ENCODE results near the gene PDIA3.
A peak's percentile ranks its signal among the peaks of the same experiment; 100 is the strongest.
"Not testable (repeated sequence)": the region's sequence is repeated elsewhere in the genome, so short reads cannot be mapped to it uniquely, and the experiment has no call there.

PDIA3 gene

DNA sequence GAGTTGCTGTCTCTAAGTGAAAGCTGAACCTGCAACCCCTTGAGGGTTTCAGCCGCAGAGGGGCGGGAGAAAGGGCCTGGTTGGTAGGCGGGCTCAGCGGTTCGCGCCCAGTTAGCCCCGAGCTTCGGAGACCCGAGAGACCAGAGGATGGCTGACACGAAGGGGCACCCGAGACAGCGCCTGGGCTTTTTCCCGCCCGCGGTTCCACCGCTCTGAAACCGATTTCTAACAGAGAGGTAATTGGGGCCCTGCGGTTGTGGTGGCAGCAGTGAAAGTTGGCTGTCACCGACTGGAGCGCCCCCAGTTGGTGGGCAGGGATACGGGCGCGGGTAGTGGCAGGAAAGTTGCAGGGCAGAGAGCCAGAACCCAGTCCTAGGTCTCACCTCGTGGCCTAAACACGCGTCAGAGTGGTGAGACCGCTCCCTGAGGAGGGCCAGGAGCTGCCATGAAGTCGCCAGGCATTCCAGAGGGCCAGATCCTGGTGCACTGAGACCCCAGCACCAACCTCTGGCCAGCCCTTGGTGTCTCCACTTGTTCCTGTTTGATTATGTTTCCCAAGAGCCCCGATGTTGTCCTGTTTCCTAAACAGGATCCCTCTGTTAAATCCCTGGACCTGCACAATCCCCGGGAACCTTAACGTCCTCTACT, 31.2 kb downstream of the PDIA3 start:
- DNase-seq = peak; percentile 76 to 77

DNA sequence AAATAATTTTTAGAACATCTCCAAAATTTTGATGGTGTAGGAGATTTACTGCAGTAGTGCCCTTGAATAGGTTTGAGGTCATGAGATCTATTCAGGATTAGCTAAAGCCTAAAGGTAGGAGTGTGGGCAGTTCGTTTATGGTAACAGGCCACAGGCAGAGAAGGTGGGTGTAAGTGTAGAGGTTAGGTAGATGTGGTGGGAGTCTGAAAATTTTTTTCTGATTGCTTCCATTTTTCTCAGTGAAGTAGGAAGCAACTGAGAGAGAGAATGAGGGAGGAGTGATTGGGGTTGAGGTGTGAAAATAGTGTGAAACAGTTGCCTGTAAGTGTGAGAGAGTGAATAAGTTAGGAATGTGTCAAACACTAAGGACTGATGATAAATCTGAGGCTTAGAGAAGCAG, 32.8 kb downstream of the PDIA3 start:
- DNase-seq = no peak

DNA sequence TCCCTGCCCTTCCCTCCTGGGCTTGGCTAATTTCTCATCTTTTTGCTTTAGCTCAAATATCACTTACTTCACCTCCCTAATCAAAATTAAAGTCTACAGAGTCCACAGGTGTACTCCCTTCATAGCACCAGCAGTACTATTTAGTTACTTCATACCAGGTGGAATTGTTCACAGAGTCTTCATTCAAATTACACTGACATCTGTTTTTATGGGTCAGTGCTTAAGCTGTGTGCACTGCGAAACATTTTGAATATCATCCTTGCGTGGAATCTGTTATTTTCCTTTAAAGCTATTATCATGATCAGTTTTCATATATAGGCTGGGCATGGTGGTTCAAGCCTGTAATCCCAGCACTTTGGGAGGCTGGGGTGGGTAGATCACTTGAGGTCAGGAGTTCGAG, 43.2 kb downstream of the PDIA3 start:
- DNase-seq = no peak

DNA sequence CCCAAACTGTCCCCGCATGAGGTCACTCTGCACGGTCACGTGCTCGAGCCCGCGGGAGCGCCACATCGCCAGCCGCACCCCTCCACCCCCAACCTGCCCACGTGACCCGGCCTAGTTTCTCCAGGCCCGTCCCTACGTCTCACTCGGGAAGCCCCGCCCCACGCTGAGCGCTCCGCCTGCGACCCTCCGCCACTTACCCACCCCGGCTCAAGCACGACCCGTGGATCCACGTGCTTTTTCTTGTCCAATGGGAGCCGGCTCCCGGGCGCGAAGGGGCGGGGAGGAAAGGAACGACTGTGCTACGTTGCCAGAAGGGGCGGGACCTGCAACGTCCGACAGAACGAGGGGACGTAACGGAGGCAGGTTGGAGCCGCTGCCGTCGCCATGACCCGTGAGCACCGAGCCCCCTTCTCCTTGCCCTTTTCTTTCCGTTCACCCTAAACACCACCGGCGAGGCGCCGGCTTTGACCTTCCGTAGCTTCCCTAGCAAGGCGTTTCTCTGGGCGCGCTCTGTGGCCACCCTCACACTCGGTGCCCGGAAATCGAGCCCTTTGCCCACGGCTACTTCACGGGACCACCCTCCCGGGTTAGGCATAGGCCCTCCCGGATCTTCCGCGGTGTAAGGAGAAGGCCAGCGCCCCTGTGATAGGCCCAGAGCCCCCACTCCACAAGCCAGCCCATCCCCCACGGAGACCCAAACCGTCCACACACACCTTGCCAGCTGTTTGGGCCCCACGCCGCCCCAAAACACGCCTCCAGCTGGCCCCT, 45.9 kb downstream of the PDIA3 start, which contains the start of gene SERF2:
Gene SERF2 (plus strand): TSS at position 328 of the 768 bp plus-strand sequence. CDS start 57 bp downstream, at position 385.
- DNase-seq = peak; percentile 96 to 99

DNA sequence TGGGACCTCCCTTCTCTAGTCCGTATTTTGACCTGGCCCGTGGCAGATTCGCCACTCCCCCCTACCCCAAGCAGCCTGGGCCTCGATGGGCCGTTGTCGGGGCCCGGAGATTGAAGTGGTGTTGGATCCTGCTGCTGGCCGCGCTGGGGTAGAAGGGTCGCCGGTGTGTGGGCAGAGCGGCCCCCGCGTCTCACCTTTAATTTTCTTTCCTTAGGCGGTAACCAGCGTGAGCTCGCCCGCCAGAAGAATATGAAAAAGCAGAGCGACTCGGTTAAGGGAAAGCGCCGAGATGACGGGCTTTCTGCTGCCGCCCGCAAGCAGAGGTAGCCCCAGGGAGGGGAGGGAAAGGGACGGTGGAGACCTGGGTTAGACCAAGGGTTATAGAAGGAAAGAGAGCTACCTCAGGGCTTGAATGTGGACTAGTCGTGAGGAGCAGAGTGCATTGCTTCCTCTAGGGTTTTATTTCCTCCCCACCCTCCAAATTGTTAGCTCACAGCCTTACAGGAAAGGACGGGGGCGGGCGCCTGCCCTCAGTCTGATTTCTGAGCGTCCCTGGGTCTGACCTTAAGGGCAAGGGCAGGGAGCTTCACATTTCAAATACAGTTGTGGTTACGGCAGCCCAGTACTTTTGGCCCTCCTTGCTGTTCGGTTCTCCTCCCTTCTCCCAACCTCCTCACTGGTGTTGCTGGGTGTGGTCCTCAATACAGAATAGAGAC, 46.7 kb downstream of the PDIA3 start:
- DNase-seq = no peak

DNA sequence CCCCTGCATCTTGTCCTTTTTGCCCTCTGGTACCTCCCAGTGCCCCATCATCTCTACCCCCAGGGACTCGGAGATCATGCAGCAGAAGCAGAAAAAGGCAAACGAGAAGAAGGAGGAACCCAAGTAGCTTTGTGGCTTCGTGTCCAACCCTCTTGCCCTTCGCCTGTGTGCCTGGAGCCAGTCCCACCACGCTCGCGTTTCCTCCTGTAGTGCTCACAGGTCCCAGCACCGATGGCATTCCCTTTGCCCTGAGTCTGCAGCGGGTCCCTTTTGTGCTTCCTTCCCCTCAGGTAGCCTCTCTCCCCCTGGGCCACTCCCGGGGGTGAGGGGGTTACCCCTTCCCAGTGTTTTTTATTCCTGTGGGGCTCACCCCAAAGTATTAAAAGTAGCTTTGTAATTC, 47.4 kb downstream of the PDIA3 start:
- no peak for DNase-seq

DNA sequence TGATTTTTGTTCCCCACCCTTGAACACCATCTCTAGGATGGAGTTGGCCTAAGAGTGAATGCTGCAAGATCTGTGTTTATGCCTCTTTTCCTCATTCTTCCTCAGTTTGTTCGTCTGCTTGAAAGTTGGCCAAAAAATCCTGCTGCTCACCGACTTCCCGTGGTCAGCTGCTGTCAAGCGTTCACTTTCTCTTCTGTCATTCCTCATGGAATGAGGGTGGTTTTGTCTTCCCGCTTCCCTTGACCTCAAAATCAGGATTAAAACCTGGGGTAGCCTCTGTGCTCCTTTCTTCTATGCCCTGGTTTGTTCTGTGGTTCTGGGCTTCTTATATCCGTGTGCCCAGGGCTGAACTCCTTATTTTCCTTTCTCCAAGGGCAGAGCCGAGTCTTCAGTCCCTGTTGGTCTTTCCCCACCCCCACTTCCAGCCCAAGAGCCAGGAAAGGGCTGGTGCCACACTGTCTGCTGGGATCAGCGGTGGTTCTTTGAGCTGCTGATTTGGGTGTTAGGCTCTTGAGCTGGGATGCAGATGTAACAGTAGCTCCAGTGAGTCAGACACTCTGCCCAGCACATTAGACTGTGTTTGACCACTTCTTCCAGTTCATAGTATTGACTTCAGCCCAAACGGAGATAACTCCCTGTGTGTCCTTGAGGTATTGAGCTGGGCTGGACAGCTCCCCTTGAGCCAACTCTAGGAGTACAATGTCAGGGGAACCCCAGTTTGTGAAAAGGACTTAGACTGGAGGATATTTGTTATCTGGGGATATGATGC, 48.2 kb downstream of the PDIA3 start:
- DNase-seq = no peak

DNA sequence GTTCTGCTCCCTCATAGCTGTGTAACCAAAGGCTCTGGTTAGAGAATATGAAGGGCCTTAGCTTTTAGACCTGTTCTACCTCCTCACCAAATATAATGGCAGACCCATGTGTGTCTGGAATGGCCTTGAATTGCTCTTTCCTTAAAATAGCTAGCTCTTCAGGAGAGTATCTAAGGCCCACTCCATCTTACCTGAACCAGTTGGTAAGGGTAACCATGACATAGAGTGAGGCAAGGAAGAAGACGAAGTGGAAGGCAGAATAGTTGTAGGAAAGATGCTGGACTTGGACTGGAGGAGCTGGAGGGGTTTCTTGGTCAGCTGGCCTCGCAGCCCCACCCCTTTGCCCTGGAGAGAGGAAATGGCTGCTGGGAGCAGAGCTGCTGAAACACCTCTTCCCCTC, 49.0 kb downstream of the PDIA3 start:
- no peak for DNase-seq

DNA sequence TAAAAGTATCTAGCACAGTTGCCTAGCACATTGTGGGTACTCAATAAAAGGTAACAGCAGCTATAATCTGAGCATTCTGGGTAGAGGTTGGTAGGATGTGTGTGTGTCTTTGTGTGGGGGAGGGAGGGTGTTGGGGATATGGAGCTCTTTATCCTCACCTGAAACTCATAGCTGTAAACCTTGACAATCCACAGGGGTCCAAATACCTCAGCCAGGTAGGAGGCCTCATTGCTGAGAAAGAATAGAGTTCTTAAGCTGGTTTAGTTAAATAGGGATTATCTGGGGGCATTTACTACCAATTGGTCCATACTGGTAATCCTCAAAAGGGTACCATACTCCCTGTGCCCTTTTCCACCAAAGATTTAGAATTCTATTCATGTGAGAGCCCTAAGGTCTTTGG, 49.8 kb downstream of the PDIA3 start:
- DNase-seq = no peak

DNA sequence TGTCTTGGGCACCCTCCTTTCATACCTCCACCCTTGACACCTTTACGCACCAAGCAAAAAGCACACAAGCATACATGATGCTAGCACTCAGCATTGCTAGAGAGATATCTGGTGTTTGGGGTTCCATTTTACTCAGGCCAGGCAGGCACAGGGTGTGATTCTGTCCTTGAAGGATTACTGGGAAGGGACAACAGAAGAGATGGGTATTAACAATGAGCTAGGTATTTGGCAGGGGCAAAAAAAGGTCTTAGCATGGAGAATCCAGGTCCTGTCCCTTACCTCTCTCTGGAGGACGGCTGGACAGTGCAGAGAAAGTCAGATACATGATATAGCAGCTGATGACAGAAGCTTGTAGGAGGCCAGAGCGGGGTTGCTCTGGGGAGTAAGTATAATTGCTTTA, 50.3 kb downstream of the PDIA3 start:
- DNase-seq = no peak

DNA sequence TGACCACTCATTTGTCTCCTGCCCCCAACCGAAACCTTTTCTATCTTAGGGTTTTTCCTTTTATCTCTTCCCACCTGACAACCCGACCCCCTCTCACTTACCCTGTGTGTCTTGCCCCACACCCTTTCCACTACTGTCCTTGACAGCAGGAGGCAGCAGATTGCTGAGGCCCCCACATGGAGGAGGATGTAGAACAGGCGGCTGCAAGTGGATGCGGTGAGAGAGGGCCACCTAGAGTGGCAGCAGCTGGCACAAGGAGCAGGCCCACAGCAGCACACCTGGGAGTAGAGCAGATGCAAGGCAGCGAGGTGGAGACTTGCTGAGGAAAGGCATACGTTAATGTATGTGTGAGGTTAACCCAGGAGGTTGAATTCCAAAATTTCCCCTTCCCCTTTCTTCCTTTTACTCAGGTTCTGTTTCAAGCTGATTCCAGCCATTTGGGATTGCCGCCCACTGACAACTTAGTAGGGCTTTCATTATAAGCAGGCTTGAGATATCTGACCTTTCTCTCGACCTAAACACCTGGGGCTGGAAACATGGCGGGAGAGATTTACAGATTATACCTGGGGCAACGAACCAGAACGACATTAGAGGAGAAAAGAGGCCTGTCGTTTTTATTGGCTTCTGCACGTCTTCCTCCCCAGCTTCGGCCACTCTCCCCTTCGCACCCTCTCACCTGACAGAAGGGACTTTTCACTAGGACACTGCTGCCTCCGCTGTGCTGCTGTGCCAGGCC, 53.1 kb downstream of the PDIA3 start:
- DNase-seq = no peak

DNA sequence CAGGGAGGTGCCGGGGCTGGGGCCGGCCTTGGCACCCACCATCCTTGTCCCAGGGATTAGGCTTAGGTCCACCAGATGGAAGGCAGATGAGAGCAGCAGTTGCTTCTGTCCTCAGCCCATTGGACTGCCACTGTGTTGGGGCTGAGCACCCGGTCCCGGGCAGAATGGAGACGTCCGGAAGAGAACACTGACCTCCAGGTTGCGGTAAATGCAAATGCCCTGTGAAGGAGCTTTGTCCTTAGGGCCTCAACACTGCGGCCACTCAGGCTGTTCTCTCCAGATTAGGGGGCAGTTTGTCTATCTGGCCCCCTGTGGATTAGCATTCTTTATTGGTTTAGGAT, 53.7 kb downstream of the PDIA3 start, which contains the start of gene SERINC4:
Gene SERINC4 (minus strand): TSS at position 276 of the 341 bp plus-strand sequence. CDS start 234 bp downstream, at position 42.
- no peak for DNase-seq

DNA sequence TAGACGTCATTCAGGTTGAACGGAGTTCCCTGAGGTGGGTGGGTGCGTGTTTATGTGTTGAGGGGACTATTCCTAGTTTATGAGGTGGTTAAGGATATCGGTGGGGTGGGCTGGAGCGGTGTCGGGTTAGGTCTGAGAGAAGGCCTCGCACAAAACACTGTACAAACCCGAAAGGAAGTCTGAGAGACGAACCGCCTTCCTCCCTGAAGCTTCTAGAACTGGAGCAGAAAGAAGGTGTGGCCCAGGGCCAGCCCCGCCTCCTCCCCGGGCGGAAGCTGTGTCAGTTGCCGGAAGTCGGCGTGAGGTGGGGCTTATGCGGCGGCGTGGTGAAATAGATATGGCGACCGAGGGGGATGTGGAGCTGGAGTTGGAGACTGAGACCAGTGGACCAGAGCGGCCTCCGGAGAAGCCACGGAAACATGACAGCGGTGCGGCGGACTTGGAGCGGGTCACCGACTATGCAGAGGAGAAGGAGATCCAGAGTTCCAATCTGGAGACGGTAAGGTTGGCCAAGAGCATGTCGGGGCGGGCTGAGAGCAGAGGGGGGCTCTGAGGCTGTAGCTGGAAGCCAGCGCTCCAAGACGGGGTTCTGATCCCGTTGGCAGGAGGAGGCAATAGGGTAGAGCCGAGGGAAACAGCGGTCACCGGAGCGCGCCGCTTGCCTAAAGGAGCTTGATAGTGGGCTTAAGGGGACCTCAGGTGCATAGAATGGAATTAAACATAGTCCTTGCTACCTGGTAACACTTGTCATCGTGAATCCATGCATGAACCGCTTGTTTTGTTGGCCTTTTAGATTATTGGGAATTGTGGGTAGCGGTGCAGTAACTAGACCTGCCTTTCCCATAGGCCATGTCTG, 54.3 kb downstream of the PDIA3 start, which contains the start of gene HYPK:
Gene HYPK (plus strand): TSS at position 314 of the 856 bp plus-strand sequence. CDS start 24 bp downstream, at position 338.
- DNase-seq = peak; percentile 74 to 94

DNA sequence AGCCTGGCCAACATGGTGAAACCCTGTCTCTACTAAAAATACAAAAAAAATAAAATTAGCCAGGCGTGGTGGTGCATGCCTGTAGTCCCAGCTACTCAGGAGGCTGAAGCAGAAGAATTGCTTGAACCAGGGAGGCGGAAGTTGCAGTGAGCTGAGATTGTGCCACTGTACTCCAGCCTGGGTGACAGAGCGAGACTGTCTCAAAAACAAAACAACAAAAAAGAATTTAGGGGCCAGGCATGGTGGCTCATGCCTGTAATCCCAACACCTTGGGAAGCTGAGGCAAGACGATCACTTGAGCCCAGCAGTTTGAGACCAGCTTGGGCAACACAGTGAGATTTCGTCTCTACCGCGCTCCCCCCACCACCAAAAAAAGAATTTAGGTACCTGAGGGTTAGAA, 56.4 kb downstream of the PDIA3 start:
- not testable (repeated sequence) for DNase-seq

DNA sequence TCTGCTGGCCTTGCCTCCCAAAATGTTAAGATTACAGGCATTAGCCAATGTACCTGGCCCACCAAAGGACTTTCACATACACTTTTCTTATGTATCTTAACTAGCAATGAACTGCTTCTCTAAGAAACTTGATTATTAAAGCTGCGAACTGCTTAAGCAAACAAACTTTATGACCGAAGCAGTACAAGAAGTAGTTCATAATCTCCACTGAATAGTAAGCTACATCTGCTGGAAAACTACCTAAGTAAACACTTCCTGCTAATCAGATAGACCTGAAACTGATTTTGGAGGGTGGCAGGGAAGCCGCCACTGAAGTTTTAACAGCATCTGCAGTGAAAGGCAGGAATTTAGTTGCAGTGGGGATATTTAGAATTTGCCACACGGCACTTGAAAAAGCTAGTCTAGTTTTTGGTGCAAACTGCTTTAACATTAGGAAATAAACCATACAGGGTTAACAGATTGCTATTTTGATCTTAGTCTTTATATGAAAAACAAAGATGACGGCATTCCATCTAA, 62.3 kb downstream of the PDIA3 start:
- no peak for DNase-seq

DNA sequence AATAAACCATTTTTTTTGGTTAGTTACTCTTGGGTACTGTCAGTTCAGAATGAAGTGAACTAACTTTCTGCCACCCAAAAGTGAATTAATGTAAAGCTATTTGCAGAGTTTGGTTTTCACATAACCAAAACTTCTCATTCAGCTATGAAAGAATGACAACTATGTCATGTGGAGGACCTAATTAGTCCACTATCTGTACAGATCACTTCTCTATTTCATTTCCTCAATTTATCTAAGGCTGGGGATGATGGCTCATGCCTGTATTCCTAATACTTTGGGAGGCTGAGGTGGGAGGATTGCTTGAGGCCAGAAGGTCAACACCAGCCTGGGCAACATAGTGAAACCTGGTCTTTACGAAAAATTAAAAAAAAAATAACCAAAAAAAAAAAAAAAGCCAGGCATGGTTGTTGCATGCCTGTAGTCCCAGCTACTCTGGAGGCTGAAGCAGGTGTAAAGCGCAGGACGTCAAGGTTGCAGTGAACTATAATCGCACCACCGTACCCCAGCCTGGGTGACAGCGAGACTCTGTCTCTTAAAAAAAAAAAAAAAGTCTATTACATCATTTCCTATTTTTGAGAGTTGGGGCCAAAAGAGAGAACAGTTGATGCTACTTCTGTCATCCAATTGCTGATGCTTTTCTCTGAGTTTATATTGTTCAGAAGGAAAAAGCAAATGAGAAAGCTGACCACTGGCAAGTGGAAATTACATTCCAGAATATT, 62.9 kb downstream of the PDIA3 start:
- no peak for DNase-seq

DNA sequence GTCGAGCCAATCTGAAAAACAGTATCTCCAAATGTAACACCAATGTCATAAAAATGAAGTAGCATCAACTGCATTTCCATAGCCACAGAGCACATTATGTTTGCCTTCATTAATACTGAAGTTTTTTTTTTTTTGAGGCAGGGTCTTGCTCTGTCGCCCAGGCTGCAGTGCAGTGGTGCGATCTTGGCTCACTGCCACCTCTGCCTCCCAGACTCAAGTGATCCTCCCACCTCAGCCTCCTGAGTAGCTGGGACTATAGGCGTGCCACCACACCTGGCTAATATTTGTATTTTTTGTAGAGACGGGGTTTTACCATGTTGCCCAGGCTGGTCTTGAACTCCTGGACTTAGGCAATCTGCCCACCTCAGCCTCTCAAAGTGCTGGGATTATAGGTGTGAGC, 68.8 kb downstream of the PDIA3 start:
- not testable (repeated sequence) for DNase-seq

DNA sequence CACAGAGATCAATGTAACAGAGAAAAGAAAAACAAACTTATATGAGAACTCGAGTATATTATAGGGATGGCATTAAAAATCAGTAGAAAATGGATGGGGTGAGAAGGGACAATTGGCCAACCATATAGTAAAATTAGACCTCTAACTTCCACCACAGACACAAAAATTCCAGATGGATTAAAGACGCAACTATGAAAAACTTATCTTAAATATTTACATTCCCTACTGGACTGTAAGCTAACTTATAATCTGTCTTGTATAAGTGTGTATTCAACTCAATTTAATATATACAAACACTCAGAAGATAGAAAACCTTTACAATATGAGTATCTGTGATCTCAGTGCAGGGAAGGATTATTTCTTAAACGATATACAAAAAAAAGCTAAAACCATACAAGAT, 75.3 kb downstream of the PDIA3 start:
- no peak for DNase-seq

Data from bone marrow (tissue), 2 donors.